ENCODE data around the gene CFAP119.

The CFAP119 gene

DNA sequence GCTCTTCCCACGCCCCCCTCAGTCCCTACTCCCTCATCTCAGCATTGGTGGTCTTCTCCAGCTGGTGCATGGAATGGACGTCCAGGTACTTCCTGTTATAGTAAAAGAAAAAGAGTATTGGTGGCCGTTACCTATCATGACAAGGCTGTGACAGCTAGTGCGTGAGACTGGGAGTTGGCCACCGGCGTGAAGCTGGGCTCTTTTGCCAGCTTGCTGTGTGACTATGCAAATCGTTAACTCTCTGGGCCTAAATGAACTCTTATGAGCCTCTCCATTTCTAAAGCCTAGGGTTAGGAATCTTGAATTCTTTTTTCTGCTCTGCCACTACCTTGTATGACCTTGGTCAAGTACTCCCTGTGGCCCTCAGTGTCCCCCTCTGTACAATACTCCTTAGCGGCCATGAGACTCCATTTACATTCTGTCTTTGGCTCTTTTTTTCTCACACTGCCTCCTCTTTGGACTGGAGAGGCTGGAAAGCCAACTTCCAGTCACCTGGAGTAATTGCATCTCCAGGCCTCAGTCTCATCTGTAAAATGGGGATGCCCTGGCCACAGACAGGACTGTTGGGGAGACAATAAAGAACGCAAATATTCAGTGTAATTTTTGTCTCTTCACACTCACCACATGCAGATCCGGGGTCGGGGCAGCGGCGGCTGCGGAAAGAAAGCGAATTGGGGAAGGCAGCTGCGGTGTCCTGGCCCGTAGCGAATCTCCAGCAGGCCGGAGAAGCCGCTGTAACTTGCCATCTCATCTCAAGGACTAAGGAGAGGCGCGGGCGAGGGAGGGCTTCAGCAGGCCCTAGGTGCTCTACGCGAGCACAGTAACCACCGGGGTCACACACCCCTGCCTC lies 1.1 kb downstream of the CFAP119 start:
- no peak for DNase-seq

DNA sequence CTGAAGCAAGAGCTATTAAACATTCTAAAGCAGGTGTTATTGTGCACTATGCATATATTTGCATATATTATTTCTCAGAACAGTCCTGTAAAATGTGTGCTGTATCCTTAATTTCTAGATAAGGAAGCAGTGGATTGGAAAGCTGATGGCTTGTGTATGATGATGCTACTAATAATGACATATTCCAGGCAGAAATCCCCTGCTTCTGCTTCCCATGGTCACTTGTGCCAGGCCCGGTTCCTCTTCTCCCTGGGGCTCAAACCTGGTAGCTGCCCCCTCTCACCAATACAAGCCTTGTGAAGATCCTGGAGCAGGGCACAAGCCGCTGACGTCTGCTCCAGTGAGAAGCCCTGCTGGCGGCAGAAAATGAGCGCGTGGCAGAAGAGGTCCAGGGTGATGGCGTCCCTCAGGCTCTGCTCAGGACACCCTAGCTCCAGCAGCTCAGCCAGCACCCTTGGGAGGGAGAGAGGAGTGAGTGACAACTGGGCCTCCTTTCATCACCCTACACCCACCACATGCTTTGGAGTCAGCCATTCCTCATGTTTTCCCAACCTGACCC lies 1.8 kb downstream of the CFAP119 start:
- no peak for DNase-seq

DNA sequence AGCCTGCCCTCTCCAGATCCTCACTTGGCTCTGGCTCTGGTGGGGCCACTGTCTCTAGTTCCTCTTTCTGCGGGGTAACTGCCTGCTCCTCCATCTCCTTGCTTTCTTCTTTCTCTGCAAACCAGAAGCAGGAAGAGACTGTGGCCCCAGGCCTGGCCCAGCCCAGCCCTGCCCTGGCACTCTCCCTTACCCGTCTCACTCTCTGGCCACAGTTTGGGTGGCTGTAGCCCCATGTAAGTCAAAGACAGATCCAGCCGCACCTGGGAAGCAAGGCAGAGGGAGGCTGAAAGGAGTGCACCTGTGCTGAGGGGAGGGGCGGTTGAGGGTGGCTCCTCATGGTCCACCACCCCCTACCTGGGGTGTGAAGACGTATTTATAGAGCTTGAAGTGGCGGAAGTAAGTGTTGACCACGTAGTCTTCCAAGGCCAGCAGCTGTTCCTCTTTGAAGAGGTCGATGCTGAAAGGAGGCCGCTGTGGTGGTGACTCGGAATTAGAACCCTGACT lies 2.8 kb downstream of the CFAP119 start:
- no peak for DNase-seq

- DNase-seq: no peak
Measured at GRCh38 chr16:30757316-30757715, 4.5 kb downstream of the CFAP119 start.

DNA sequence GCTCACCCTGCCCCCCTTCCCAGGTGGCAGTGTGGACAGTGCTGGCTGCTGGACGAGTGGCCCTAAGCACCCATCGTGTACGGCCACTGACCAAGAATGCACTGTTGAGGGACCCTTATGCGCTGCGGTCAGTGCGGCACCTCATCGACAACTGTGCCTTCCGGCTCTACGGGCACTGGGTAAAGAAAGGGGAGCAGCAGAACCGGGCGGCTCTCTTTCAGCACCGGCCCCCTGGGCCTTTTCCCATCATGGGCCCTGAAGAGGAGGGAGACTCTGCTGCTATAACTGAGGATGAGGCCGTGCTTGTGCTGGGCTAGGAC lies 5.1 kb downstream of the CFAP119 start:
- no peak for DNase-seq

GRCh38 chr16:30755955-30756780 lies 5.7 kb downstream of the CFAP119 start:
- DNase-seq: no peak

- DNase-seq: no peak
Measured at GRCh38 chr16:30753596-30753995, 8.3 kb downstream of the CFAP119 start.

DNA sequence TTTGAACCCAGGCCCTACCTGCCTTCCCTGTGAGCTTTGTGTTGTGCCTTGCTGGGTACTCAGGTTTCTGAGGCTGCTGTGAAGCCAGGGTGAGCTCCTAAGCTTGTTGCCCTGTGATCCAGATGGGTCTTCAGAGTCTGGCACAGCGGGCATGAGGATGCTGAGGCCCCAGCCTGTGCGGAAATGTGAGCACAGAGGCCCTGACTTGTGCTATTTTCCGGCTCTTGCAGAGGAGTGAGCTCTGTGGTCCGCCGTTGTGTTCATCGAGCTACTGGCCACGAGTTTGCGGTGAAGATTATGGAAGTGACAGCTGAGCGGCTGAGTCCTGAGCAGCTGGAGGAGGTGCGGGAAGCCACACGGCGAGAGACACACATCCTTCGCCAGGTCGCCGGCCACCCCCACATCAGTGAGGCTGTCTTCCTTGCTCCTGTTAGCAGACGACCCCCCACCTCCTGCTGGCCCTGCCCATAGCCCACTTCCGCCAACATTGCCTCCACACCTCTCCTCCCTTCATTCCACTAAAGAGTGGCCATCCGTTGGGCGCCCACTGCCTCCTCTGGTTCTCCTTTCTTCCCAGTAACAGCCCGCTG lies 10.9 kb downstream of the CFAP119 start:
- DNase-seq: no peak

- DNase-seq: no peak
Measured at GRCh38 chr16:30750201-30750600, 11.7 kb downstream of the CFAP119 start.

GRCh38 chr16:30748634-30749445 lies 13.0 kb downstream of the CFAP119 start:
- DNase-seq: no peak

DNA sequence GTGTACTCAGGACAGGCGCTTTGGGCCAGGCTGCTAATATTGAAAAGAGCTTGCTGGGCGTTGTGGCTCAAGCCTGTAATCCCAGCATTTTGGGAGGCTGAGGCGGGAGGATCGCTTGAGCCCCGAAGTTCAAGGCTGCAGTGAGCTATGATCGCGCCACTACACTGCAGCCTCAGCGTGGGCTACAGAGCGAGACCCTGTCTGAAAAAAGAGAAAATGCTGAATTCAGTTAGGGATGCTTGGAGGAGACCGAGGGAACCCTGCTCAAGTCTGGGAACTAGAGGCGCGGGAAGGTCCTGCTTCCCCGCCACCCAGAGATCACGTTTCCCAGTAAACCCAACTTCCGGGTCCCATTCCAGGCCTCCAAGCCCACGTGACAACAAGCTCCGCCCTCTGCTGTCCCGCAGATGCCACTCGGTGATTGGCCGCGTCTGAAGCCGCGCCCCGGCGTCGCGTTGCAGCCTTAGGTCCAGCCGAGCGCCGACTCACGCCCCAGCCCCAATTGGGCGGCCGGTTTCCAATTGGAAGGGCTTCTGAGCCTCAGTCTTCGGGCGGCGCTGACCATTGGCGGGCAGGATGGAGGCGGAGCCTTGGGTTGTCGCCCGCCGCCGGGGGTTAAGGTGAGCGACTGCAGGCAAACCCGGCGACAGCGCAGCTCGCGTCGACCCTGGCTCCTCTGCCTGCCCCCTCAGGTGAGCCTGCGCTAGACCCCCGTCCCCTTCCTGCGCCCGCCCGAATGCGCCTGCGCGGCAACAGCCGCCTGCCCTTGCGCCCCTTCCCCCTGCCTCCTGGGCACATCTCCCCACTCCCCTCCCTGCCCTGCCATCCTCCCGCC lies 13.8 kb downstream of the CFAP119 start, which contains the start of gene PHKG2:
TSS of gene PHKG2 (plus strand) at position 627 of the 835 bp plus-strand sequence. CDS start 396 bp downstream, outside the sequence.
- DNase-seq: peak; percentile 89

- no peak for DNase-seq
Measured at GRCh38 chr16:30747331-30747730, 14.5 kb downstream of the CFAP119 start.

- DNase-seq: no peak
Measured at GRCh38 chr16:30746638-30747175, 15.2 kb downstream of the CFAP119 start.

GRCh38 chr16:30745082-30745481 lies 16.8 kb downstream of the CFAP119 start:
- no peak for DNase-seq

GRCh38 chr16:30744183-30744582 lies 17.7 kb downstream of the CFAP119 start:
- DNase-seq: no peak

- DNase-seq: no peak
Measured at GRCh38 chr16:30743716-30744115, 18.1 kb downstream of the CFAP119 start.

DNA sequence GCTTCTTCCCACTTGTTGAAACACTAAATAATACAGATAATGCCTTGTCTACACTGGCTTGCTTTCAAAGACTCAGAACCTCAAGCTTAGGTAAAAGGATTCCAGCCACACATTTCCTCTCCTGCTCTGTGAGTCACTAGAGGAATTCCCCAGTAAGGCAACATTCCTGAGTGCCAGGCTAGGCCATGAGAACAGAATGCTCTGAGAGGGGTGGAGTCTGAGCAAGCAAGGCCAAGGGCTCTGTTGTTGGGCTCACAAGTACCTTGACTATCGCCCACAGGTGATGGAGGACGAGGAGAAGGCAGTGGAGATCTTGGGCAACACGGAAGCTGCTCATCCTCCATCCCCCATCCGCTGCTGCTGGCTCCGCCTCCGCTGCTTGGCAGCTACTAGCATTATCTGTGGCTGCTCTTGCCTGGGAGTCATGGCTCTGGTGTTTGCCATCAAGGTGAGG lies 20.4 kb downstream of the CFAP119 start:
- no peak for DNase-seq

DNA sequence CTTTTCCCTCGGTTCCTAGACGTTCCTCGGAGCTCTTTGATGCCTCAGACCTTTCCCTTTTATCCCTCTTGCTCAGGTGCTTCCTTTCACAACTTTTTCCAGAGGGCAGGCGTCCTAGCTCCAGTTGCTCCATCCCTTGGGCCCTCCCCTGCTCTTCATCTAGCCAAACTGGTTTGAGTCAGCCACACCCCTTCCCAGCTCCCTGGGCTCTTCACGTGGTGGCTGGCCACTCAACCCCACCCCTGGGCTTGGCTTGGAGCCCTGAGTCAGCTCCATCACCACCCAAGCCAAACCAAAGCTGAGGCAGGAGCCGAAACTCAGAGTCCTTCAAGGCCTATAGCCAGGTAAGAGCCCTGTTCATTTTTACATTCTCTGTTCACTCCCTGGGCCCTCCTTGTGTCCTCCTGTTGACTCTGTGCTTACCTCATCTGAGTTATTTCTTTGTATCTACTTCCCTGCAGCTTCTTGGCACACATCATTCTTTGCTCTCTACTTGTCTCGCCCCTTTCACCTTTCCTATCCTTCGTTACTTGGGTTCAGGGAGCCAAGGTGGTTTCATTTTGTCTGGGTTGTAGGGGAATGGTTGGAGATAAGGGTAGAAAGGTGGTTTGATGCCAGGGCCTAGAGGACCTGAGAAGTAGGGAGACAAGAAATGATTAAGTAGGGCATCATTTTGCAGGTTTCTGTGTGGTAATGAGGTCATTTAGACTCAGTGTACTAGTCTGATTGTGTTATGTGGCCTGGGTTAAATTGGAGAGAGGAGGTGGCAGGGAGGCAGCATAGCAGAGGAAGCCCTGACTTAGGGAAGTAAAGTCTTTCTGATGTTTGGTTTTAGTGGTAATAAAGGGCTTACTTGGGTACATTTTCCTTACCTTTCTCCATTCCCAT lies 21.3 kb downstream of the CFAP119 start:
- no peak for DNase-seq

All from NCI-H2081 treated with DMSO at 0.1 percent for 48 hours (cell line).